HepG2 (cell line): ENCODE measurements around the gene CEP164. TPM values are rescaled to one million over a fixed set of nuclear protein-coding genes. Genes with fewer than 3 reads are reported as not detected.

Source experiments
- ATAC-seq: fragments of 200-7000 bp; cut with Tn5 transposase; 3 replicates; pipeline ENCODE4 v1.9.1; 2020; ENCODE audit warnings: mild to moderate bottlenecking, moderate library complexity
- BruUV-seq: library from RNA; stranded (reverse); fragments of 400-500 nt; replicated peaks from 2 replicates; lab custom pipeline; 2021; lab: Mats Ljungman, UMichigan
- CTCF ChIA-PET: fragments of 300-600 bp; formaldehyde crosslinking; extraction: SDS; loops from one replicate; lab custom pipeline; 2021; ENCODE audit warnings: low total read pairs, inconsistent platforms, low intra/inter-chr PET ratio; lab: Yijun Ruan, JAX
- POLR2A ChIA-PET: fragments of 350-600 bp; sonication (Branson Sonifier 250); formaldehyde crosslinking; loops from one replicate; lab custom pipeline; 2020; ENCODE audit warnings: antibody characterized with exemption, inconsistent platforms; lab: Yijun Ruan, JAX
- DNase-seq: peaks from one replicate; pipeline ENCODE4 v3.0.0-alpha.2; 2015; ENCODE audit warnings: low spot score
- FAIRE-seq: peaks from 3 replicates; lab custom pipeline; 2011; peaks lifted over from hg19 to GRCh38; lab: Jason Lieb, UNC
- H2AFZ ChIP-seq: one replicate; pipeline ENCODE4 v1.6.1; 2011; ENCODE audit warnings: low read length, inconsistent platforms
- H3K27ac ChIP-seq: fragments of 300-600 bp; 3 replicates; pipeline ENCODE4 v1.8.0; 2011; ENCODE audit warnings: mixed run types, mild to moderate bottlenecking, mixed read lengths, low read length, inconsistent platforms; ENCODE audit not compliant: insufficient read depth; ENCODE audit errors: extremely low read length
- H3K27me3 ChIP-seq, 2 experiments: fragments of 200-600 bp in 1 of 2; 2 replicates in 1 of 2; 3 replicates in 1 of 2; pipeline versions ENCODE4 v1.6.0 to v1.8.0; 2011; ENCODE audit warnings: low read length in 2 of 2, mild to moderate bottlenecking in 2 of 2, moderate library complexity in 2 of 2, inconsistent platforms in 1 of 2; ENCODE audit not compliant: insufficient read depth in 2 of 2, control insufficient read depth in 1 of 2
- H3K36me3 ChIP-seq, 2 experiments: fragments of 200-600 bp in 1 of 2; replicated peaks in 1 of 2; 2 replicates in 1 of 2; 3 replicates in 1 of 2; pipeline versions ENCODE4 v1.5.1 to v1.8.0; 2011; ENCODE audit warnings: low read length in 2 of 2, inconsistent platforms in 1 of 2; ENCODE audit not compliant: insufficient read depth in 2 of 2, control insufficient read depth in 1 of 2
- H3K4me1 ChIP-seq: 2 replicates; pipeline ENCODE4 v1.5.1; 2012; ENCODE audit warnings: low read length, inconsistent platforms; ENCODE audit not compliant: insufficient read depth
- H3K4me2 ChIP-seq: 2 replicates; pipeline ENCODE4 v1.6.0; 2011; ENCODE audit warnings: low read depth, low read length, inconsistent platforms
- H3K4me3 ChIP-seq, 3 experiments: fragments of 200-600 bp in 1 of 3; sonication (generic), shearing (Covaris generic) in 1 of 3; replicated peaks in 1 of 3; 2 replicates each; pipeline ENCODE4 v1.5.1; 2011 to 2016; ENCODE audit warnings: low read length in 3 of 3, inconsistent platforms in 2 of 3, low read depth in 2 of 3, mild to moderate bottlenecking in 2 of 3, control low read depth in 1 of 3, mixed read lengths in 1 of 3; ENCODE audit not compliant: insufficient read depth in 1 of 3
- H3K79me2 ChIP-seq: one replicate; pipeline ENCODE4 v1.6.1; 2011; ENCODE audit warnings: low read length, inconsistent platforms; ENCODE audit not compliant: insufficient read depth
- H3K9ac ChIP-seq: 2 replicates; pipeline ENCODE4 v1.6.0; 2011; ENCODE audit warnings: mild to moderate bottlenecking, low read depth, low read length, inconsistent platforms; ENCODE audit not compliant: insufficient read depth
- H3K9me3 ChIP-seq: 2 replicates; pipeline ENCODE4 v1.5.1; 2012; ENCODE audit warnings: mild to moderate bottlenecking, low read length
- H4K20me1 ChIP-seq: 2 replicates; pipeline ENCODE4 v1.6.0; 2011; ENCODE audit warnings: inconsistent platforms, mild to moderate bottlenecking, low read length, moderate library complexity; ENCODE audit not compliant: insufficient read depth
- AGO1 ChIP-seq: fragments of 200-400 bp; formaldehyde crosslinking; IDR thresholded peaks from 2 replicates; pipeline ENCODE4 v1.6.1; 2017; ENCODE audit warnings: mild to moderate bottlenecking, low read depth, low read length, moderate library complexity; ENCODE audit not compliant: poor library complexity, severe bottlenecking
- EEA1 ChIP-seq: sonication (generic); formaldehyde crosslinking; IDR thresholded peaks from 2 replicates; pipeline ENCODE4 v1.5.1; 2020; ENCODE audit warnings: mild to moderate bottlenecking, missing genetic modification reagents, borderline replicate concordance
- JUND ChIP-seq: sonication (generic); formaldehyde crosslinking; IDR thresholded peaks from 2 replicates; pipeline ENCODE4 v1.8.0; 2022; ENCODE audit warnings: mild to moderate bottlenecking, missing genetic modification reagents
- KDM2A ChIP-seq: sonication (generic); formaldehyde crosslinking; IDR thresholded peaks from 2 replicates; pipeline ENCODE4 v1.4.0; 2020; ENCODE audit warnings: low read depth, missing genetic modification reagents, borderline replicate concordance
- NFIB ChIP-seq: sonication (generic); formaldehyde crosslinking; IDR thresholded peaks from 2 replicates; pipeline ENCODE4 v1.9.0; 2021; ENCODE audit warnings: missing genetic modification reagents, mild to moderate bottlenecking, borderline replicate concordance
- NPAS2 ChIP-seq: sonication (generic); formaldehyde crosslinking; IDR thresholded peaks from 2 replicates; pipeline ENCODE4 v1.8.0; 2022; ENCODE audit warnings: mild to moderate bottlenecking, missing genetic modification reagents, borderline replicate concordance
- RAD21 ChIP-seq: fragments of 450-650 bp; formaldehyde crosslinking; IDR thresholded peaks from 2 replicates; pipeline ENCODE4 v1.5.0; 2020; ENCODE audit warnings: mild to moderate bottlenecking
- RXRA ChIP-seq: sonication (generic); formaldehyde crosslinking; IDR thresholded peaks from 2 replicates; pipeline ENCODE4 v1.5.1; 2020; ENCODE audit warnings: missing genetic modification reagents
- STAG1 ChIP-seq: sonication (generic); formaldehyde crosslinking; IDR thresholded peaks from 2 replicates; pipeline ENCODE4 v1.4.0; 2020; ENCODE audit warnings: missing genetic modification reagents
- TRIM24 ChIP-seq: sonication (generic); formaldehyde crosslinking; IDR thresholded peaks from 2 replicates; pipeline ENCODE4 v1.8.0; 2022; ENCODE audit warnings: mild to moderate bottlenecking, missing genetic modification reagents
- ZNF207 ChIP-seq: fragments of 450-650 bp; IDR thresholded peaks from 2 replicates; pipeline ENCODE4 v1.6.1; 2016; ENCODE audit warnings: antibody characterized with exemption, borderline replicate concordance
- ZNF629 ChIP-seq: sonication (generic); formaldehyde crosslinking; conservative IDR thresholded peaks from 2 replicates; pipeline ENCODE4 v1.5.0; 2020; ENCODE audit warnings: missing genetic modification reagents
- WGBS: methylation state at CpG from one replicate; pipeline ENCODE4 v1.1.6; 2017; ENCODE audit warnings: low lambda C conversion rate; 5-methylcytosine and 5-hydroxymethylcytosine counted together
- in situ Hi-C: cut with HindIII; loops from 2 replicates; pipeline ENCODE4 v1.10.0; 2017; ENCODE audit warnings: low pct_unique_long_range_greater_than_20kb; ENCODE audit not compliant: extremely low pct_ligation_motif_present
- intact Hi-C: fragments of 100-400 bp; cut with micrococcal nuclease; formaldehyde crosslinking; loops from one replicate; pipeline ENCODE4 v1.10.0; 2022; ENCODE audit not compliant: unreplicated experiment
- polyA plus RNA-seq, 8 experiments: library from polyadenylated mRNA; depleted of rRNA in 3 of 8; stranded (reverse) in 7 of 8; unstranded in 1 of 8; fragments of >200 nt; fragmentation: Illumina TruSeq in 4 of 8; extraction: Trizol in 4 of 8; gene quantifications; 2 replicates each; pipeline versions ENCODE4 v1.2.1 to v1.2.3, GENCODE V29; 2011 to 2016; ENCODE audit warnings: low read depth in 4 of 8, missing spikeins in 1 of 8, mixed read lengths in 1 of 8; ENCODE audit not compliant: insufficient read depth in 1 of 8
- total RNA-seq, 5 experiments: library from RNA; depleted of rRNA; stranded (reverse); fragments of >200 nt; fragmentation: Illumina TruSeq; extraction: Trizol; gene quantifications; 2 replicates each; pipeline ENCODE4 v1.2.3, GENCODE V29; 2016; ENCODE audit warnings: low read depth in 1 of 5
- TF ChIP-seq, protein P1 (sequence below): sonication (generic); IDR thresholded peaks from 2 replicates; pipeline ENCODE4 v1.6.1; 2016; ENCODE audit warnings: low read depth, borderline replicate concordance
- TF ChIP-seq, protein P2 (sequence below): sonication (generic); formaldehyde crosslinking; IDR thresholded peaks from 2 replicates; pipeline ENCODE4 v1.5.1; 2020; ENCODE audit warnings: mild to moderate bottlenecking, moderate library complexity, missing genetic modification reagents

The CEP164 gene
- total and polyA plus RNA-seq, 2 of the 13 experiments (the other 11 are each of a cell fraction or from before 2014, with no cell fraction given) = 11.4 to 15.2 TPM

- H4K20me1 ChIP-seq = no peaks in the 10 kb centered on the region
- ChIA-PET POLR2A (no interaction called here), CTCF (interaction anchor here (0.6 to 1.6 kb wide), 4 partner anchors 179 to 376 kb away, joined by 3 to 9 read pairs (median 4); no protein-coding TSS in a partner anchor)
- WGBS = 54% methylated on average over 9 of the region's 12 CpGs
- no peak overlapping the region for H3K4me2 ChIP-seq
- H3K9ac ChIP-seq = no peak overlapping the region
- intact Hi-C loops = loop anchor here (1.0 kb wide), 1 partner anchor 374 kb away; no protein-coding TSS in a partner anchor
- no peaks in the 10 kb centered on the region for H3K79me2 ChIP-seq
- no peaks in the 10 kb centered on the region for H3K36me3 ChIP-seq
- BruUV-seq = no TSS peak
- TF ChIP-seq AGO1 (peak; percentile 19), EEA1 (no peak), ZNF629 (CRISPR knock-in tag) (peak; percentile 37; the same call in 1 of the 2 replicates)
- DNase-seq (no peak), FAIRE-seq (no peak), ATAC-seq (no peak)
- H3K4me1 ChIP-seq = no peaks in the 10 kb centered on the region
- H3K27me3 ChIP-seq = peaks cover 2 to 32% of the 10 kb centered on the region in 2 experiments; a peak in 3 of 5 replicates
- H2AFZ ChIP-seq = no peak overlapping the region
- no peak overlapping the region for H3K27ac ChIP-seq
- H3K4me3 ChIP-seq = no peak overlapping the region
- H3K9me3 ChIP-seq = no peaks in the 10 kb centered on the region
- in situ Hi-C loops = loop anchor here (5.0 to 25.0 kb wide), 2 partner anchors 364 to 494 kb away; partner anchors contain the start of gene TMPRSS13
Measured at GRCh38 chr11:117442869-117443239, 115.2 kb downstream of the CEP164 start.

- no peak for FAIRE-seq
- H4K20me1 ChIP-seq = no peaks in the 10 kb centered on the region
- no peaks in the 10 kb centered on the region for H3K79me2 ChIP-seq
- CTCF ChIA-PET = interaction anchor here (0.6 to 1.6 kb wide), 4 partner anchors 178 to 376 kb away, joined by 3 to 9 read pairs (median 4); no protein-coding TSS in a partner anchor
- in situ Hi-C loops = loop anchor here (5.0 to 25.0 kb wide), 2 partner anchors 364 to 494 kb away; partner anchors contain the start of gene TMPRSS13
- POLR2A ChIA-PET = no interaction called here
- H3K9me3 ChIP-seq = no peaks in the 10 kb centered on the region
- DNase-seq = peak; percentile 40
- no peak overlapping the region for H2AFZ ChIP-seq
- H3K27me3 ChIP-seq = peaks cover 2 to 32% of the 10 kb centered on the region in 2 experiments; a peak in 3 of 5 replicates
- intact Hi-C loops = loop anchor here (1.0 kb wide), 1 partner anchor 374 kb away; no protein-coding TSS in a partner anchor
- WGBS = 37% methylated on average over 9 of the region's 38 CpGs
- no TSS peak for BruUV-seq
- no peaks in the 10 kb centered on the region for H3K4me1 ChIP-seq
- H3K27ac ChIP-seq = no peak overlapping the region
- H3K4me3 ChIP-seq = no peak overlapping the region
- H3K36me3 ChIP-seq = no peaks in the 10 kb centered on the region
- no peak overlapping the region for H3K9ac ChIP-seq
- ATAC-seq = peak; percentile 96
- H3K4me2 ChIP-seq = no peak overlapping the region
- TF ChIP-seq NFIB (CRISPR knock-in tag) = no peak
- no peak for TF ChIP-seq ZNF207
- TF ChIP-seq, protein P1, sequence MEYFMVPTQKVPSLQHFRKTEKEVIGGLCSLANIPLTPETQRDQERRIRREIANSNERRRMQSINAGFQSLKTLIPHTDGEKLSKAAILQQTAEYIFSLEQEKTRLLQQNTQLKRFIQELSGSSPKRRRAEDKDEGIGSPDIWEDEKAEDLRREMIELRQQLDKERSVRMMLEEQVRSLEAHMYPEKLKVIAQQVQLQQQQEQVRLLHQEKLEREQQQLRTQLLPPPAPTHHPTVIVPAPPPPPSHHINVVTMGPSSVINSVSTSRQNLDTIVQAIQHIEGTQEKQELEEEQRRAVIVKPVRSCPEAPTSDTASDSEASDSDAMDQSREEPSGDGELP = 0 out of 2 replicates have a peak, but pooled peaks have one; percentile 10
- TF ChIP-seq RXRA (CRISPR knock-in tag) = no peak
- peak; percentile 15 for TF ChIP-seq AGO1
- TF ChIP-seq NPAS2 (CRISPR knock-in tag) = no peak
- TF ChIP-seq RAD21 (CRISPR knock-in tag) = peak; percentile 77
- TF ChIP-seq KDM2A (CRISPR knock-in tag) = 0 out of 2 replicates have a peak, but pooled peaks have one; percentile 60
- peak; percentile 93 for TF ChIP-seq STAG1
- TF ChIP-seq TRIM24 = no peak
- TF ChIP-seq, protein P2, sequence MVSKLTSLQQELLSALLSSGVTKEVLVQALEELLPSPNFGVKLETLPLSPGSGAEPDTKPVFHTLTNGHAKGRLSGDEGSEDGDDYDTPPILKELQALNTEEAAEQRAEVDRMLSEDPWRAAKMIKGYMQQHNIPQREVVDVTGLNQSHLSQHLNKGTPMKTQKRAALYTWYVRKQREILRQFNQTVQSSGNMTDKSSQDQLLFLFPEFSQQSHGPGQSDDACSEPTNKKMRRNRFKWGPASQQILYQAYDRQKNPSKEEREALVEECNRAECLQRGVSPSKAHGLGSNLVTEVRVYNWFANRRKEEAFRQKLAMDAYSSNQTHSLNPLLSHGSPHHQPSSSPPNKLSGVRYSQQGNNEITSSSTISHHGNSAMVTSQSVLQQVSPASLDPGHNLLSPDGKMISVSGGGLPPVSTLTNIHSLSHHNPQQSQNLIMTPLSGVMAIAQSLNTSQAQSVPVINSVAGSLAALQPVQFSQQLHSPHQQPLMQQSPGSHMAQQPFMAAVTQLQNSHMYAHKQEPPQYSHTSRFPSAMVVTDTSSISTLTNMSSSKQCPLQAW (CRISPR knock-in tag) = peak; percentile 44; the same call in 1 of the 2 replicates
- no peak for TF ChIP-seq JUND (CRISPR knock-in tag)
Measured at GRCh38 chr11:117443266-117444186, 115.9 kb downstream of the CEP164 start.
